Jurkat, Clone E6-1 (cell line): ENCODE data around the gene CFHR4.
"Not testable (repeated sequence)": the region's sequence is repeated elsewhere in the genome, so short reads cannot be mapped to it uniquely, and the experiment has no call there.

Source experiments
- DNase-seq: peaks from one replicate; pipeline ENCODE4 v3.0.0-alpha.2; 2011; ENCODE audit warnings: low read depth, low spot score
- H3K4me3 ChIP-seq: 2 replicates; pipeline ENCODE4 v1.5.1; 2011; ENCODE audit warnings: mild to moderate bottlenecking, low read length, control low read depth, moderate library complexity

Gene CFHR4

DNA sequence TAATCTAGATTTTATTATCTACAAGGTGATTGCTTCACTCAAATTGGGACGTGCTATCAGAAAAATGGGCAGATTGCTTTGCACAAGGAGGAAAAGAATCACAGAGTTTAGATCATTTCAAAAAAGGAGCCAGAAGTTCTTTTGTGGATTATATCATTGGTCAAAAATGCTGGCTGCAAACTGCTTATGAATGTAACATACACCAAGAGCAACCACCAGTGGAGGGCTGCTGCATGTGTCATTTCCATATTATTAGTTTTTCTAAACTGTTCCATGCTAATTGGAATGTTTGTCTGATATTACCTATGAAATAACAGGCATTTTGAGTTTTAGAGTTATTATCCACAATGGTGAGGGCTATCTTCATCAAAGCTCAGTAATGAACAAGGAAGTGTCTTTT, 39.0 kb downstream of the CFHR4 start:
- DNase-seq, H3K4me3 ChIP-seq: not testable (repeated sequence)

DNA sequence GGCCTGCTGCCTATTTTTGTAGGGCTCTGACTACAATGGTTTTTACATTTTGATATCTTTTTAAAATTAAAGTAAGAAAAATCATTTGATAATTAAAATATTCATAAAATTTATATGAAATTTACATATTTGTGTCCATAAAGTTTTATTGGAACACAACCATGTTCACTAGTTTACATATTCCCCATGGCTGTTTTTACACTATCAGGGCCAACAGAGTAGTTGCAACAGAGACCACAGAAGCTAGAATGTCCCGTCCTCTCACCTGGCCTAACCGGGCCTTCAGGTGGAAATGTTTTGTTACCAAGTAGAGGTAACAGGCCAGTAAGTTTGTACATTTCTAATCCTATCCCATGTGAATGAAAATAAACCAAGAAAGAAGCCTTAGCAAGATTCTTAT, 45.0 kb downstream of the CFHR4 start:
- not testable (repeated sequence) for H3K4me3 ChIP-seq, DNase-seq

DNA sequence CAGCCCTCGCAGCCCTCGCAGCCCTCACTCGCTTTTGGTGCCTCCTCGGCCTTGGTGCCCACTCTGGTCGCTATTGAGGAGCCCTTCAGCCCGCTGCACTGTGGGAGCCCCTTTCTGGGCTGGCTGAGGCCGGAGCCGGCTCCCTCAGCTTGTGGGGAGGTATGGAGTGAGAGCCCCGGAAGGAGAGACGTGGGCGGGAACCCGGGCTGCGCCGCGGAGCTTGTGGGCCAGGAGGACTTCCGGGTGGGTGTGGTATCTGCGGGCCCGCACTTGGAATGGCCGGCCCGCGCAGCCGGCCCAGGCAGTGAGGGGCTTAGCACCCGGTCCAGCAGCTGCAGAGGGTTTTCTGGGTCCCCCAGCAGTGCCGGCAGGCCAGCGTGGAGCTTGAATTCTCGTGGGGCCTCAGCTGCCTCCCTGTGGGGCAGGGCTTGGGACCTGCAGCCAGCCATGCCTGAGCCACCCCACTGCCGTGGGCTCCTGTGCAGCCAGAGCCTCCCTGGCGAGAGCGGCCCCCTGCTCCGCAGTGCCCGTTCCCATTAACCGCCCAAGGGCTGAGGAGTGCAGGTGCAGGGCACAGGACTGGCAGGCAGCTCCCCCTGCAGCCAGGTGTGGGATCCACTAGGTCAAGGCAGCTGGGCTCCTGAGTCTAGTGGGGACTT, 45.8 kb downstream of the CFHR4 start:
- no peak overlapping the region for H3K4me3 ChIP-seq
- no peak for DNase-seq

DNA sequence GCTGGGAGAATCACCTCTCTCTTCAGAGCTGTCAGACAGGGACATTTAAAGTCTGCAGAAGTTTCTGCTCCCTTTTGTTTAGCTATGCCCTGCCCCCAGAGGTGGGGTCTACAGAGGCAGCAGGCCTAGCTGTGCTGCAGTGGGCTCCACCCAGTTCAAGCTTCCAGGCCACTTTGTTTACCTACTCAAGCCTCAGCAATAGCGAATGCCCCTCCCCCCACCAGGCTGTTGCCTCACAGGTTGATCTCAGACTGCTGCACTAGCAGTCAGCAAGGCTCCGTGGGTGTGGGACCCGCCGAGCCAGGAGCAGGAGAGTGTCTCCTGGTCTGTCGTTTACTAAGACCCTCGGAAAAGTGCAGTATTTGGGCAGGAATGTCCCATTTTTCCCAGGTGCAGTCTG, 53.6 kb downstream of the CFHR4 start:
- H3K4me3 ChIP-seq, DNase-seq: not testable (repeated sequence)

DNA sequence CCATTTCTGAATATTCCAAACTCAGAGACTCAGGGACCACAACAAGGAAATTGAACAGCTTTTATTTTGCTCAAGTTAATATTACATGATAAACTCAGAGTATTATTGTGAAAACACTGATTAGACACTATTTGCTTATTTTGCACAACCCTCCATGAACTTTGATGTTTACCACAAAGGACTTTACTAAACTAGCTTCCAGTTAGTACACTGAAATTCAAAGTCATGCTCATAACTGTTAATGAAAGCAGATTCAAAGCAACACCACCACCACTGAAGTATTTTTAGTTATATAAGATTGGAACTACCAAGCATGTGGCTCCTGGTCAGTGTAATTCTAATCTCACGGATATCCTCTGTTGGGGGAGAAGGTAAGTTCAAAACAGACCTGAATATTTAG, 55.7 kb downstream of the CFHR4 start, which contains the start of gene CFHR2:
TSS of gene CFHR2 (plus strand) at position 171 of the 400 bp plus-strand sequence. CDS start at position 314, 143 bp downstream.
- not testable (repeated sequence) for H3K4me3 ChIP-seq, DNase-seq

DNA sequence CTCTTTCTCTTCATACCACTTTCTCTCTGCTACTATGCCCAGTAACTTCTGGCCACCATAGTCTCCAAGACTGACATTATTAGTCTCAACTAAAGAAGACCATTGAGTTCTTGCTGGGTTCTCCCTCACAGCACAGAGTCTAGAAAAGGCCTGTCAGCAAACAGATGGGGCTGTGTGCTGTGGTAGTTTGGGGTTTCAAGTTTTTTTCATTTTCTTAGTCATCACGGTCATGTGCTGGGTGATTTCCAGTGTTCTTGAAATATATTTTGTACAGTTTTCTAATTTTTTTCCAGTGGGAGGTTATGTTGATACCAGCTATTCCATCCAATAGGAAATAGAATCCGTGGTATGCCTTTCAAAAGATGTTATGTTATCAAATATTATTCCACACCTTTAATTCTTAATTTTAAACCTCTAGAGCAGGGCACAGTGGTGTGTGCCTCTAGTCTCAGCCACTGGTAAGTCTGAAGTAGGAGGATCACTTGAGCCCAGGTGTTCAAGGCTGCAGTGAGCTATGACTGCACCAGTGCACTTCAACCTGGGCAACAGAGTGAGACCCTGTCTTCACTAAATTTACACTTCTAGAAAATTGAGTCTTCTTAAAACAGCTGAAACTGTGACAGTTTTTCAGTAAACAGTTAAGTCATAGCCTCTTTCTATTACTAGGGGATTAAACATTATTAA, 64.0 kb downstream of the CFHR4 start:
- H3K4me3 ChIP-seq: no peak overlapping the region
- no peak for DNase-seq

DNA sequence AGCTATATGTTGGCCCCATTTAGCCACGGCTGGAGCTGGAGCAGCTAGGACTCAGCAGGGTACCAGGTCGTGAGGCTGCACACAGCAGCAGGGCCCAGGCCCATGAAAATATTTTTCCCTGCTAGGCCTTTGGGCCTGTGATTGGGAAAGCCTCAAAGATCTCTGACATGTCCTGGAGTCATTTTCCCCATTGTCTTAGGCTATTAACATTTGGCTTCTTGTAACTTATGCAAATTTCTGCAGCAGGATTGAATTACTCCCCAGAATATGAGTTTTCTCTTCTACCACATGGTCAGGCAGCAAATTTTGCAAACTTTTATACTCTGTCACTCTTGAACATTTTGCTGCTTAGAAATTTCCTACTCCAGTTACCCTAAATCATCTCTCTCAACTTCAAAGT, 66.9 kb downstream of the CFHR4 start:
- H3K4me3 ChIP-seq: no peak overlapping the region
- DNase-seq: no peak

DNA sequence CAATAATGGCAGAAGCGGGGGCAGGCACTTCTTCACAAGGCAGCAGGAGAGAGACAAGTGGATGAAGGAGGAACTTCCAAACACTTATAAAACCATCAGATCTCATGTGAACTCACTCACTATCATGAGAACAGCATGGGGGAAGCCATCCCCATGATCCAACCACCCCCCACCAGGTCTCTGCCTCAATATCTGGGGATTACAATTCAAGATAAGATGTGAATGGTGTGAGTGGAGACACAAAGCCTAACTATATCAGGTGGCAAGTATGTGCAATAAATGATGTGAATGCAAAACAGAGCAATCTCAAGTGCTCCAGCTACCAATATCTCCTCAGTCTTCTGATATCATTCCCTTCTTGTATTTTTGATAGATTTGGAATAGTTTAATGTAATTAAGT, 68.1 kb downstream of the CFHR4 start:
- no peak for DNase-seq

DNA sequence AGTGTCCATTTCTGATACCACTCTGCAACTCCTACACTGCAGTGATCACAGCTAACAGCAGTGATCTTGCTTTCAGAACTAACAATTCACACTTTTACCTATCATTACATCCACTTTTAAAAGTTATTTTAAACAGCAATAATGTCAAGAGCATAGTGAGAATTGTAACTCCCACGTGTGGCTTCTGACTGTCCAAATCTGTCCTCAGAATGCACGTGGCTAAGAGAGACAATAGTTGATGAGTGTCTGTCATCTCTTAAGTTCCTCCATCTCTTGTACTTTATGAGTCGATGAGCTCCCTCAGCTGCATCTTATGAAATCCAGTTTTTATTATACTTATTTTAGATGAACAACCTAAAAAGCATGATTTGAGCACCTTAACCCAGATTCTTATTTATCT, 73.0 kb downstream of the CFHR4 start:
- DNase-seq: no peak

More for the DNA sequence above, 68.1 kb downstream of the CFHR4 start:
- H3K4me3 ChIP-seq: no peak overlapping the region

More for the DNA sequence above, 73.0 kb downstream of the CFHR4 start:
- no peak overlapping the region for H3K4me3 ChIP-seq
